SK-MEL-5 (cell line): Measurements from ENCODE around the gene UBASH3A. TPM values are rescaled to one million over a fixed set of nuclear protein-coding genes. Genes with fewer than 3 reads are reported as not detected.
"Not testable (repeated sequence)": the region's sequence is repeated elsewhere in the genome, so short reads cannot be mapped to it uniquely, and the experiment has no call there.

Experiments
- DNase-seq: peaks from one replicate; pipeline ENCODE4 v3.0.0-alpha.2; 2016; ENCODE audit warnings: low read depth, low spot score
- in situ Hi-C: cut with HindIII; loops from 2 replicates; pipeline ENCODE4 v1.10.0; 2016; ENCODE audit warnings: low sequenced_read_pairs, high pct_unique_total_duplicates, low pct_unique_long_range_greater_than_20kb
- total RNA-seq: library from RNA; depleted of rRNA; stranded (reverse); fragments of >200 nt; shearing (Covaris generic); gene quantifications from 2 replicates; pipeline ENCODE4 v1.2.3, GENCODE V29; 2014

The UBASH3A gene
- total RNA-seq, 1 experiment from 2014 or later, result not detected

GRCh38 chr21:42400525-42400924 is 3.2 kb upstream of the UBASH3A start:
- in situ Hi-C loops, result no loop called here
- no peak for DNase-seq

GRCh38 chr21:42401154-42401553 is 2.5 kb upstream of the UBASH3A start:
- no peak for DNase-seq
- in situ Hi-C loops, result no loop called here

- in situ Hi-C loops, result no loop called here
- no peak for DNase-seq
These were observed 1.9 kb upstream of the UBASH3A start for GRCh38 chr21:42401820-42402251.

GRCh38 chr21:42404539-42404938 is 837 bp downstream of the UBASH3A start:
- in situ Hi-C loops, result no loop called here
- no peak for DNase-seq

- DNase-seq, result no peak
- in situ Hi-C loops, result no loop called here
These were observed 1.6 kb downstream of the UBASH3A start for GRCh38 chr21:42405064-42406013.

- in situ Hi-C loops, result no loop called here
- no peak for DNase-seq
These were observed 2.5 kb downstream of the UBASH3A start for GRCh38 chr21:42406201-42406621.

GRCh38 chr21:42406866-42407265 is 3.2 kb downstream of the UBASH3A start:
- no peak for DNase-seq
- in situ Hi-C loops, result no loop called here

GRCh38 chr21:42407476-42407875 is 3.8 kb downstream of the UBASH3A start:
- in situ Hi-C loops, result no loop called here
- no peak for DNase-seq

GRCh38 chr21:42408718-42409117 is 5.0 kb downstream of the UBASH3A start:
- DNase-seq, in situ Hi-C loops: not testable (repeated sequence)

GRCh38 chr21:42409366-42409765 is 5.7 kb downstream of the UBASH3A start:
- in situ Hi-C loops, result no loop called here
- no peak for DNase-seq

- peak; percentile 11 for DNase-seq
- in situ Hi-C loops, result no loop called here
These were observed 7.6 kb downstream of the UBASH3A start for GRCh38 chr21:42411197-42411869.

GRCh38 chr21:42411891-42412635 is 8.4 kb downstream of the UBASH3A start:
- in situ Hi-C loops, result no loop called here
- no peak for DNase-seq

- DNase-seq, result no peak
- in situ Hi-C loops, result no loop called here
These were observed 8.9 kb downstream of the UBASH3A start for GRCh38 chr21:42412636-42412933.

- no peak for DNase-seq
- in situ Hi-C loops, result no loop called here
These were observed 9.4 kb downstream of the UBASH3A start for GRCh38 chr21:42413093-42413492.

GRCh38 chr21:42413500-42413899 is 9.8 kb downstream of the UBASH3A start:
- no peak for DNase-seq
- in situ Hi-C loops, result no loop called here

- DNase-seq, result no peak
- in situ Hi-C loops, result no loop called here
These were observed 10.4 kb downstream of the UBASH3A start for GRCh38 chr21:42414066-42414465.

GRCh38 chr21:42414553-42414927 is 10.8 kb downstream of the UBASH3A start:
- in situ Hi-C loops, result no loop called here
- DNase-seq, result no peak
